Measurements from ENCODE around the gene MPDU1. TPM values are rescaled to one million over a fixed set of nuclear protein-coding genes. Genes with fewer than 3 reads are reported as not detected.

The MPDU1 gene
- total RNA-seq, 1 donor from 2014 or later, result 22.4 TPM

GRCh38 chr17:7577327-7578199 lies 6.1 kb upstream of the MPDU1 start:
- intact Hi-C loops (cut with DNase I), result no loop called here
- no peak for DNase-seq (ENCODE audit: low spot score)

GRCh38 chr17:7579001-7579833 lies 4.4 kb upstream of the MPDU1 start, which contains the start of gene CD68:
Gene CD68, plus strand, starts transcription at chr17:7579638. Its CDS starts 40 bp downstream, at chr17:7579678.
- intact Hi-C loops (cut with DNase I), result no loop called here
- DNase-seq (ENCODE audit: low spot score), result no peak

GRCh38 chr17:7579834-7580603 lies 3.6 kb upstream of the MPDU1 start:
- intact Hi-C loops (cut with DNase I), result no loop called here
- no peak for DNase-seq (ENCODE audit: low spot score)

- no peak for DNase-seq (ENCODE audit: low spot score)
- intact Hi-C loops (cut with DNase I), result no loop called here
Observed at GRCh38 chr17:7580604-7581575, 2.8 kb upstream of the MPDU1 start.

GRCh38 chr17:7582396-7583252 lies 1.0 kb upstream of the MPDU1 start:
- no peak for DNase-seq (ENCODE audit: low spot score)
- intact Hi-C loops (cut with DNase I), result loop anchor here (2.0 kb wide), 2 partner anchors 32 to 104 kb away; partner anchors contain the start of genes FXR2 and TP53

GRCh38 chr17:7586673-7587419 lies 3.2 kb downstream of the MPDU1 start:
- DNase-seq (ENCODE audit: low spot score), result no peak
- intact Hi-C loops (cut with DNase I), result loop anchor here (5.0 kb wide), 1 partner anchor 40 kb away; the partner anchor contains the start of gene SAT2

GRCh38 chr17:7587420-7588151 lies 3.9 kb downstream of the MPDU1 start:
- intact Hi-C loops (cut with DNase I), result loop anchor here (5.0 kb wide), 1 partner anchor 40 kb away; the partner anchor contains the start of gene SAT2
- no peak for DNase-seq (ENCODE audit: low spot score)

- intact Hi-C loops (cut with DNase I), result loop anchor here (5.0 kb wide), 1 partner anchor 39 kb away; the partner anchor contains the start of gene SAT2
- no peak for DNase-seq (ENCODE audit: low spot score)
Observed at GRCh38 chr17:7588553-7589203, 5.0 kb downstream of the MPDU1 start.

- DNase-seq (ENCODE audit: low spot score), result peak; percentile 92
- intact Hi-C loops (cut with DNase I), result loop anchor here (5.0 kb wide), 1 partner anchor 38 kb away; the partner anchor contains the start of gene SAT2
Observed at GRCh38 chr17:7589204-7589868, 5.7 kb downstream of the MPDU1 start.

- DNase-seq (ENCODE audit: low spot score), result no peak
- intact Hi-C loops (cut with DNase I), result loop anchor here (5.0 kb wide), 1 partner anchor 37 kb away; the partner anchor contains the start of gene SAT2
Observed at GRCh38 chr17:7589891-7590691, 6.4 kb downstream of the MPDU1 start, which contains the start of gene SOX15. Gene SOX15, minus strand, starts transcription at chr17:7590094. Its CDS starts 418 bp downstream, at chr17:7589676.

GRCh38 chr17:7590743-7591142 lies 7.1 kb downstream of the MPDU1 start:
- no peak for DNase-seq (ENCODE audit: low spot score)
- intact Hi-C loops (cut with DNase I), result no loop called here

GRCh38 chr17:7591596-7591995 lies 7.9 kb downstream of the MPDU1 start:
- no peak for DNase-seq (ENCODE audit: low spot score)
- intact Hi-C loops (cut with DNase I), result no loop called here

- no peak for DNase-seq (ENCODE audit: low spot score)
- intact Hi-C loops (cut with DNase I), result no loop called here
Observed at GRCh38 chr17:7592422-7593021, 8.9 kb downstream of the MPDU1 start.

GRCh38 chr17:7593296-7593695 lies 9.6 kb downstream of the MPDU1 start:
- no peak for DNase-seq (ENCODE audit: low spot score)
- intact Hi-C loops (cut with DNase I), result no loop called here

All from cardiac septum (tissue), 1 donor.